Measurements from ENCODE around the gene NCEH1.
"Not testable (repeated sequence)": the region's sequence is repeated elsewhere in the genome, so short reads cannot be mapped to it uniquely, and the experiment has no call there.

Gene NCEH1

GRCh38 chr3:172673210-172673679, 37.6 kb downstream of the NCEH1 start:
- peak; percentile 36 for DNase-seq

DNA sequence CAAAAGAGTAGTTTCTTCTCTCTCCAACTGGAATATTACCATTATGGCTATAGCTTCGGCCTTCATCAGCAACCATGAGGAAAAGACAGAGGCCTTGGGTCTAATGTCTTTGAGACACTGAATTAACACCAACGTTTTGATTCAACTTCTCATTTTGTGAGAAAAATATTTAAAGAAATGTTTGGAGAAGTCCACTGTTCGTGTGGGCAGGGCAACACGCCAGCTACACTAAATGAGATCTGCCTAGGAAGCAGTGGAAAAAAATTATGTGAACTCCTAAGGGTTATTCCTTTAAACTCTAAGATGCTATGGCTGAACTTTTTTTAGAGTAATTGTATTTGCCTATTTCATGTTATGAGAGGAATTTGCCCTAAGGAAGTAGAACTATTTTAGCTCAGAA, 41.8 kb downstream of the NCEH1 start:
- DNase-seq, result no peak

GRCh38 chr3:172666873-172667694, 43.8 kb downstream of the NCEH1 start:
- peak; percentile 48 for DNase-seq

GRCh38 chr3:172666181-172666872, 44.5 kb downstream of the NCEH1 start:
- DNase-seq, result no peak

DNA sequence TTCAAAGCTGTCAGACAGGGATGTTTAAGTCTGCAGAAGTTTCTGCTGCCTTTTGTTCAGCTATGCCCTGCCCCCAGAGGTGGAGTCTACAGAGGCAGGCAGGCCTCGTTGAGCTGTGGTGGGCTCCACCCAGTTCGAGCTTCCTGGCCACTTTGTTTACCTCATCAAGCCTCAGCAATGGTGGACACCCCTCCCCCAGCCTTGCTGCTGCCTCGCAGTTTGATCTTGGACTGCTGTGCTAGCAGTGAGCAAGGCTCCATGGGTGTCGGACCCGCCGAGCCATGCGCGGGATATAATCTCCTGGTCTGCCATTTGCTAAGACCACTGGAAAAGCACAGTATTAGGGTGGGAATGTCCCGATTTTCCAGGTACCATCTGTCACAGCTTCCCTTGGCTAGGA, 45.4 kb downstream of the NCEH1 start:
- not testable (repeated sequence) for DNase-seq

DNA sequence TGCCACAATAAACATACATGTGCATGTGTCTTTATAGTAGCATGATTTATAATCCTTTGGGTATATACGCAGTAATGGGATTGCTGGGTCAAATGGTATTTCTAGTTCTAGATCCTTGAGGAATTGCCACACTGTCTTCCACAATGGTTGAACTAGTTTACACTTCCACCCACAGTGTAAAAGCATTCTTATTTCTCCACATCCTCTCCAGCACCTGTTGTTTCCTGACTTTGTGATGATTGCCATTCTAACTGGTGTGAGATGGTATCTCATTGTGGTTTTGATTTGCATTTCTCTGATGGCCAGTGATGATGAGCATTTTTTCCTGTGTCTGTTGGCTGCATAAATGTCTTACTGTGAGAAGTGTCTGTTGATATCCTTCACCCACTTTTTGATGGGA, 50.4 kb downstream of the NCEH1 start:
- not testable (repeated sequence) for DNase-seq

DNA sequence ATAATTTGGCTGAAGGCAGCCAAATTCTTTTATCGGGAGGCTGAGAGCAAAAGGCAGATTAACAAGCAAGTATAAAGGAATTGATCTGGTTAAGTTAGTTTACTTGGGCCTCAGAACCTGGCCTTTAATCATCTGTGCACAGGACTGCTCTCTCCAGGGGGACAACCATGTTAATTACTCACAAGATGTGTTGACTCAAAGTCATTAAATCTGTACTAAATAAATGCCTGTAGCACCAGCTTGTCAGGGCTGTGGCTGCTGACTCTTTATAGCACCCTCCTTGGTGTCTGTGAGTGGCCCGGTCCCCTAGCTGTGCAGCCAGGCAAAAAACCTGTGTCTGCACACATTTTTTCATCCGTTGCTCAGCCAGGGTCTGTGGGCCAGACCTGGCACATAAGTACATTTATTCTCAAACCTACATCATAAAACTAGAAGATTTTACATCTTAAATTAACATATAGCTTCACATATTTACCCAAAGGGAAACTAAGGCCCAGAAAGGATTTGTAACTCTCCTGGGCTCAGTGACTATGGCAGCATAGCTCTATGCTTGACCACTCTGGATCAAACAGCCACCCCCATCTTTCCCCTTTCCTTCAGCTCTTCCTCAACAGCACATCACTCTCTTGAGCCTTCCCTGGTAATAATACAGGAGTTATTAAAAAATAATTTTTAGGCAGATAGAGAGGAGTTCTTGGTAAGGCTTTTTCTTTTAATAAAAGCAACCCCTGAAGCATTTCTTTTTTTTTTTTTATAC, 51.4 kb downstream of the NCEH1 start:
- DNase-seq, result no peak

- DNase-seq, result no peak
Observed at GRCh38 chr3:172658344-172659245, 52.3 kb downstream of the NCEH1 start.

- no peak for DNase-seq
Observed at GRCh38 chr3:172656602-172657001, 54.3 kb downstream of the NCEH1 start.

GRCh38 chr3:172655388-172655787, 55.5 kb downstream of the NCEH1 start:
- no peak for DNase-seq

DNA sequence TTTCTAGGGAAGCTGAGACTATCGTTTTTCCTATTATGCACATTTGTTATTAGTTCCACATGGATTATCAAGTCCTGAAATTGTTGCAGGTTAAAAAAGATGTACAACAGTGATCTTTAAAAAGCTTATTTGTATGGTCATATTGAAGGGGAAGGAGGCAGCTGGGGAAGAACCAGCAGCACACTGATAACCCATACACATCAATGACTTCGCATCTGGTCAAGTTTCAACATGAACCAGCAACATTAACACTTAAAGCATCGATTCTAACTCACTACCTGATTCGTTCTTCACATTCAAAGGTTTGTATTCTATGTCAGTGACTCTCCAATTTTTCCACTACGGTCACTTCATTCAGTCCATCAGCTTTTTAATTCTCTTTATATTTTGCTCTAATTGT, 56.4 kb downstream of the NCEH1 start:
- no peak for DNase-seq

DNA sequence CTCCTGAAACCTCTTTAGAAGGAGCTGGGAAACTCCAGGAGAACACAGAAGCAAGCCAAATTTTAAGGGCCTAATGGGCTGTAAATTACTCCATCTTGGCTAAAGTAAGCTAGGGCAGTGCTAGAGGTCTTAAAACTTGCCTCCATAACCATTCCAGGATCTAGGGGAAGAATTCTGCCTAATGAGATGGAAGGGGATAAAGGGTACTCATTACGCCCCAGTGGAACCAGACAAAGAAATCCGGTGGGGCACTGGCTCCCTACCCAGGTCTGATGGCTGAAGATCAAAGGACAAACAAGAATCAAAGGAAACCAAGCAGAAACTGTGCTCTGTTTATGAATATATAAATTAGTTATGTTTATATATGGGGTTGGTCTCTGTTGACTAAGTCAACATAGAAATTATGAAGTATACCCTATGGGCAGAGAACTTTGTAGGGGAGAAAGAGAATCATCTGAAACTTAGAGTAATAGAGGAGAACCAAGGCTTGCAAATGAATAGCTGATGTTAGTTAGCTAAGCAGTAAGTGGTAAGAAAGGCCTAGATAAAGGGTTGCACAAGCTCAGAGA, 57.8 kb downstream of the NCEH1 start:
- DNase-seq, result no peak

DNA sequence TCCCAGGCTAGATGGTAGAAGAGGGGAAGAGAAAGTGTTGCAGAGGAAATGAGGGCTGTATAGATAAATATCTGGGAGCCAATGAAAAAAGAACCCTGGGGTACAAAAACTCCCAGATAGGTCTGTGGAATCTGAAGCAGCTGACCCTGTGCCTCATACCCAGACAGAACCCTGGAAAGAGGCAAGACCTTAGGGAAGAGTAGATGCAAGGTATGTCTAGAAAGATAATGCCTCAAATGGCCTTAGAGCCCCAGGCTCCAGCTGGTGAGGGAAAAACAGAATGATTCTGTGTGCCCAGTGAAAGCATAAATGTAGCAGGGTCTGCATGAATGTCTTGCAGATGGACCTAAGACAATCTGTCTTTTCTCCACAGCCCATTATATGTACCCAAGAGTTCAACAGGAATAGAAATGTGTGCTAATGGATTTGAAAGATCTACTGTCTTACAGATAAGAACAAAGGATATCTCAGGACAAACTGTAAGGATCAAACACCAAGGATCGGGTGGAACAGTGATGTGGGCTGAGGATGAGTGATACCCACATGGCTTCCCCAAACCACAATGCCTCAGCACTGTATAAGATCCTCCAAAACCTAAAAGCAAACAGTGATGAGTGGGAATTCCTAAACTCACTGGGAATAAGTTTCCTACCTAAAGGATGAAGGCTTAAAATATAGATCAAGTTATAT, 58.8 kb downstream of the NCEH1 start:
- no peak for DNase-seq

DNA sequence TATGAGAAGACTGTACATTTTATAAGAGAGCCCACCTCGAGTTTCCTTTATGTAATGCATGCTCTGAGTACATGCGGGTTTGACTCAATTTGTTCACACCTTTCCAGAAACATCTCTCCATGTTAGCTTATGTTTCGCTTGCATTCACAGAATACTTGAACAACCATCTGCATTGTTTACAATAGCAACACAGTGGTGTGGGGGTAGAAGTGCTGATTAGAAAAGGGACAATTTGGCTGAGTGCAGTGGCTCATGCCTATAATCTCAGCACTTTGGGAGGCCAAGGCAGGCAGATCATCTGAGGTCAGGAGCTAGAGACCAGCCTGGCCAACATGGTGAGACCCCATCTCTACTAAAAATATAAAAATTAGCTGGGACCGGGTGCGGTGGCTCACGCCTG, 60.9 kb downstream of the NCEH1 start:
- DNase-seq, result no peak

DNA sequence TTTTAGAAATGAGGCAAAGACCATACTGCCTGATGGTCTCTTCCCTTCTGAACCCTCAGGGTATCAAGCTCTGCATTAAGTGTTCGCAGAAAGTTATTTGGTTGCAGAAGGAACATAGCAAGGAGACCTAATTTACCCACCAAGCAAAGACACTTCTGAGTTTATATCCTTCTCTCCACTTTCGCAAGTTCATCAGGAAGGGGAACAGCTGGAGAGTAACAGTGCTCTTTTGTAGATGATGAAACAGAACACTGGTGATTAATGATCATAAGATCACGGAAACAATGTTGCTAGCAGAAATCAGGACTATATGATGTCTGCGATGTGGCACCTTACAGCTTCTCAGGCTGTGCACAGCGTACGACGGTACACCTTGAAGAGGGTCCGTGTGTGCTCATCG, 62.1 kb downstream of the NCEH1 start:
- DNase-seq, result no peak

DNA sequence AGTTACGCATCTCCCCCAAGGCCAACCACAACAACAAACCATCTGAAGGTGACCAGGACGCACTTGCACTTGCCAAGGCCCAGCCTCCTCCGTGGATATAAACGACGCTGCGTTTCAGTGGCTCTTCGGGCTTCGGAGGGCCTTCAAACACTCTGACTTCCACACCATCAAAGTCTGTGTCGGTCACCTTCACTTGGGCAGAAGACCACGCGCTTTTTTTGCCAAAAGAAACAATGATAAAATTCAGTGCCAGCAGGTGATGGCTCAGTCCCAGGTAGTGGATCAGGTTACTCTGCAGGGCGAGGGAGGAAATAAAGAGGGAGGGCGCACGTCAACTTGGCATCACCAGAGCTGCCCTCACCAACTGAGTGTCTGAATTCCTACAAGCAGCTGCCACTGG, 63.0 kb downstream of the NCEH1 start:
- DNase-seq, result no peak

- no peak for DNase-seq
Observed at GRCh38 chr3:172647080-172647479, 63.8 kb downstream of the NCEH1 start.

GRCh38 chr3:172646439-172647015, 64.3 kb downstream of the NCEH1 start:
- DNase-seq, result no peak

GRCh38 chr3:172644258-172644657, 66.6 kb downstream of the NCEH1 start:
- DNase-seq, result no peak

DNA sequence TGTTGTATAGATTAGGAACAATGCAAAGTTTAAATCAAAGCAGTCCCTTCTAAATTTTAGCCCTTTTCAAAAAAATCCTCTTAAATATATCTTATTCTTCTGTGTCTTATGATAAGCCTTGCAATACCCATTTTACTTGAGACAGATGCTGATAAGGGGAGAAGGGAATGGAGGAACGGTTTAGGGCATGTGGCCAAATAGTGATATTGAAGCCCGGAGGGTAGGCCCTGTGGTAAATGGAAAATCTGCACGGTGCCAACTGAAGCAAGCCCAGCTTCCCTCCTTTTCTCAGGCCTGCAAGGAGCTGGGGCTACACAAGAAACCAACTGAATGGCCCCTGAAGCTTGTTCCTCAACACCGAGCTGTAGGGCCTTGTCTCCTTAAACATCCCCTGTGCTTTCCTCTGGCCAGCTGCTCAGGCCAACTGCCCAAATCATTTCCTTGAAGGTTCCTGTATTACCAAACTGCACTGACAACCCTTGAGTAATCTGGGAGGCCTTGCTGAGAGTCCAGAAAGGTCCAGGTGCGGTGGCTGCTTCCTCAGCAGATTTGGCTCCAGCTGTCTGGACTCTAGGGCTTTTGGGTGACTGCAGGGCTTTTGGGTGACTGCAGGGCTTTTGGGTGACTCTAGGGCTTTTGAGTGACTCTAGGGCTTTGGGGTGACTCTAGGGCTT, 67.2 kb downstream of the NCEH1 start:
- no peak for DNase-seq

- no peak for DNase-seq
Observed at GRCh38 chr3:172641291-172641690, 69.6 kb downstream of the NCEH1 start.
